GM12878 (cell line): ENCODE data around the gene QPRT. TPM values are rescaled to one million over a fixed set of nuclear protein-coding genes. Genes with fewer than 3 reads are reported as not detected.

Source experiments
- ATAC-seq: fragments of 200-7000 bp; cut with Tn5 transposase; 3 replicates; pipeline ENCODE4 v1.9.1; 2020; ENCODE audit warnings: mild to moderate bottlenecking, moderate library complexity
- BruUV-seq: library from RNA; stranded (reverse); fragments of 400-500 nt; replicated peaks from 2 replicates; lab custom pipeline; 2021; lab: Mats Ljungman, UMichigan
- CTCF ChIA-PET: fragments of 300-600 bp; sonication (Branson Sonifier 250); formaldehyde crosslinking; extraction: SDS; loops from one replicate; lab custom pipeline; 2021; ENCODE audit warnings: inconsistent platforms; lab: Yijun Ruan, JAX
- POLR2A ChIA-PET: fragments of 350-600 bp; formaldehyde crosslinking; extraction: SDS; loops from one replicate; lab custom pipeline; 2021; ENCODE audit warnings: inconsistent platforms; lab: Charles Lee
- RAD21 ChIA-PET: fragments of 300-600 bp; sonication (Branson Sonifier 250); formaldehyde crosslinking; loops from one replicate; lab custom pipeline; 2023; ENCODE audit warnings: antibody characterized with exemption; ENCODE audit not compliant: unreplicated experiment; lab: Charles Lee
- SMC1A ChIA-PET: fragments of 300-600 bp; sonication (Branson Sonifier 250); formaldehyde crosslinking; loops from one replicate; lab custom pipeline; 2023; ENCODE audit not compliant: unreplicated experiment, uncharacterized antibody; lab: Charles Lee
- DNase-seq: peaks from one replicate; pipeline ENCODE4 v3.0.0-alpha.2; 2011; ENCODE audit warnings: low read depth, low spot score
- FAIRE-seq: peaks from 3 replicates; lab custom pipeline; 2011; peaks lifted over from hg19 to GRCh38; lab: Jason Lieb, UNC
- H2AFZ ChIP-seq: 2 replicates; pipeline ENCODE4 v1.6.0; 2011; ENCODE audit warnings: low read depth, low read length, control low read depth; ENCODE audit not compliant: control insufficient read depth
- H3K27ac ChIP-seq: 2 replicates; pipeline ENCODE4 v1.5.1; 2011; ENCODE audit warnings: control low read depth; ENCODE audit not compliant: control insufficient read depth, insufficient read depth
- H3K27me3 ChIP-seq, 2 experiments: replicated peaks in 1 of 2; 2 replicates each; pipeline versions ENCODE4 v1.6.0 to v1.6.1; 2011; ENCODE audit warnings: low read length in 1 of 2; ENCODE audit not compliant: control insufficient read depth in 2 of 2, insufficient read depth in 2 of 2
- H3K36me3 ChIP-seq, 2 experiments: 2 replicates each; pipeline ENCODE4 v1.5.1; 2011; ENCODE audit warnings: low read length in 1 of 2; ENCODE audit not compliant: control insufficient read depth in 2 of 2, insufficient read depth in 2 of 2
- H3K4me1 ChIP-seq: 2 replicates; pipeline ENCODE4 v1.6.1; 2011; ENCODE audit warnings: mild to moderate bottlenecking, low read length, moderate library complexity, mixed read lengths; ENCODE audit not compliant: control insufficient read depth, insufficient read depth
- H3K4me2 ChIP-seq: 2 replicates; pipeline ENCODE4 v1.6.0; 2011; ENCODE audit warnings: control low read depth; ENCODE audit not compliant: control insufficient read depth, insufficient read depth
- H3K4me3 ChIP-seq: fragments of 200-600 bp; sonication (generic); 2 replicates; pipeline ENCODE4 v1.5.1; 2016
- H3K79me2 ChIP-seq: 2 replicates; pipeline ENCODE4 v1.6.0; 2011; ENCODE audit warnings: low read length; ENCODE audit not compliant: control insufficient read depth, insufficient read depth
- H3K9ac ChIP-seq: 2 replicates; pipeline ENCODE4 v1.8.0; 2011; ENCODE audit warnings: low read length, control low read depth, mixed read lengths; ENCODE audit not compliant: control insufficient read depth, insufficient read depth
- H3K9me3 ChIP-seq: replicated peaks from 3 replicates; pipeline ENCODE4 v1.5.1; 2011; ENCODE audit warnings: mild to moderate bottlenecking, low read length; ENCODE audit not compliant: control insufficient read depth, insufficient read depth
- H4K20me1 ChIP-seq: 2 replicates; pipeline ENCODE4 v1.6.0; 2011; ENCODE audit not compliant: control insufficient read depth, insufficient read depth
- EED ChIP-seq: sonication (generic); IDR thresholded peaks from 2 replicates; pipeline ENCODE4 v1.6.1; 2016; ENCODE audit warnings: antibody characterized with exemption, low read depth
- EZH2 ChIP-seq: IDR thresholded peaks from 2 replicates; pipeline ENCODE4 v1.6.1; 2012; ENCODE audit warnings: low read depth, mild to moderate bottlenecking, control low read depth, inconsistent platforms, low read length, borderline replicate concordance; ENCODE audit not compliant: control insufficient read depth
- KLF5 ChIP-seq: fragments of 450-650 bp; IDR thresholded peaks from 2 replicates; pipeline ENCODE4 v1.6.1; 2014; ENCODE audit warnings: mild to moderate bottlenecking; ENCODE audit not compliant: partially characterized antibody
- MTA2 ChIP-seq: fragments of 450-650 bp; IDR thresholded peaks from 2 replicates; pipeline ENCODE4 v1.6.1; 2016; ENCODE audit warnings: low read depth, mild to moderate bottlenecking, moderate library complexity
- RELA ChIP-seq: fragments of 450-650 bp; IDR thresholded peaks from 2 replicates; pipeline ENCODE4 v1.8.0; 2014; ENCODE audit warnings: borderline replicate concordance; ENCODE audit not compliant: partially characterized antibody
- SMAD5 ChIP-seq: IDR thresholded peaks from 2 replicates; pipeline ENCODE4 v1.6.1; 2016; ENCODE audit warnings: antibody characterized with exemption, low read depth
- SREBF2 ChIP-seq: IDR thresholded peaks from 2 replicates; pipeline ENCODE4 v1.6.1; 2012; ENCODE audit warnings: mild to moderate bottlenecking, low read length
- STAT1 ChIP-seq: fragments of 450-650 bp; conservative IDR thresholded peaks from 2 replicates; pipeline ENCODE4 v1.6.1; 2014; ENCODE audit warnings: antibody characterized with exemption, mild to moderate bottlenecking
- STAT3 ChIP-seq: IDR thresholded peaks from 2 replicates; pipeline ENCODE4 v1.6.1; 2011; ENCODE audit warnings: low read depth, low read length, improper control_type of control experiment
- SUPT20H ChIP-seq: IDR thresholded peaks from 2 replicates; pipeline ENCODE4 v1.6.1; 2011; ENCODE audit warnings: low read depth, mild to moderate bottlenecking, low read length, moderate library complexity, borderline replicate concordance; ENCODE audit not compliant: control insufficient read depth
- TARDBP ChIP-seq: IDR thresholded peaks from 2 replicates; pipeline ENCODE4 v1.6.1; 2016; ENCODE audit warnings: borderline replicate concordance
- WRNIP1 ChIP-seq: IDR thresholded peaks from 2 replicates; pipeline ENCODE4 v1.6.1; 2011; ENCODE audit warnings: low read depth, low read length, improper control_type of control experiment, borderline replicate concordance
- ZNF384 ChIP-seq: IDR thresholded peaks from 2 replicates; pipeline ENCODE4 v1.6.1; 2012; ENCODE audit warnings: low read depth, mild to moderate bottlenecking, low read length, improper control_type of control experiment, borderline replicate concordance
- ZSCAN29 ChIP-seq: fragments of 450-650 bp; IDR thresholded peaks from 2 replicates; pipeline ENCODE4 v1.6.1; 2017; ENCODE audit warnings: mild to moderate bottlenecking, moderate library complexity
- WGBS: methylation state at CpG from one replicate; pipeline ENCODE4 v1.1.6; 2016; ENCODE audit warnings: low lambda C conversion rate; ENCODE audit not compliant: insufficient replicate concordance, insufficient coverage; ENCODE audit errors: missing lambda C conversion rate; 5-methylcytosine and 5-hydroxymethylcytosine counted together
- in situ Hi-C: fragments of 300-500 bp; cut with MboI; formaldehyde crosslinking; loops from 9 replicates; pipeline ENCODE4 v1.14.3; 2018; ENCODE audit warnings: mixed read lengths
- intact Hi-C: fragments of 100-400 bp; cut with micrococcal nuclease; formaldehyde crosslinking; loops from one replicate; pipeline ENCODE4 v1.14.2; 2022; ENCODE audit not compliant: unreplicated experiment
- polyA plus RNA-seq, 11 experiments: library from polyadenylated mRNA; depleted of rRNA in 4 of 11; unstranded in 6 of 11; stranded (reverse) in 5 of 11; fragments of >200 nt; fragmentation: Nextera tagmentation in 4 of 11; fragmentation: Illumina TruSeq in 1 of 11; extraction: Ambion mirVana in 4 of 11; extraction: Trizol in 1 of 11; gene quantifications; 1 replicate in 1 of 11; 2 replicates in 10 of 11; pipeline versions ENCODE4 v1.2.1 to v1.2.3, GENCODE V29; 2011 to 2016; ENCODE audit warnings: inconsistent platforms in 2 of 11, missing spikeins in 2 of 11, low read depth in 1 of 11
- total RNA-seq, 4 experiments: library from RNA; depleted of rRNA in 3 of 4; stranded (reverse); fragments of >200 nt in 3 of 4; fragmentation: Illumina TruSeq in 1 of 4; extraction: Trizol in 1 of 4; gene quantifications; 2 replicates each; pipeline versions ENCODE4 v1.2.1 to v1.2.3, GENCODE V29; 2013 to 2021
- TF ChIP-seq, protein P1 (sequence below): fragments of 450-650 bp; IDR thresholded peaks from 2 replicates; pipeline ENCODE4 v1.6.1; 2016; ENCODE audit warnings: mild to moderate bottlenecking, moderate library complexity, borderline replicate concordance
- TF ChIP-seq, protein P2 (sequence below): fragments of 450-650 bp; formaldehyde crosslinking; IDR thresholded peaks from 2 replicates; pipeline ENCODE4 v1.5.0; 2022; ENCODE audit warnings: mild to moderate bottlenecking, missing genetic modification characterization
- TF ChIP-seq, protein P3 (sequence below): IDR thresholded peaks from 2 replicates; pipeline ENCODE4 v1.6.1; 2011; ENCODE audit warnings: low read depth, mild to moderate bottlenecking, low read length, moderate library complexity, borderline replicate concordance; ENCODE audit errors: extremely low read depth

Gene QPRT
- total and polyA plus RNA-seq, 10 of the 15 experiments (the other 5 are each of a cell fraction or from before 2014, with no cell fraction given), result 2.7 to 43.0 (median 31.3) TPM

DNA sequence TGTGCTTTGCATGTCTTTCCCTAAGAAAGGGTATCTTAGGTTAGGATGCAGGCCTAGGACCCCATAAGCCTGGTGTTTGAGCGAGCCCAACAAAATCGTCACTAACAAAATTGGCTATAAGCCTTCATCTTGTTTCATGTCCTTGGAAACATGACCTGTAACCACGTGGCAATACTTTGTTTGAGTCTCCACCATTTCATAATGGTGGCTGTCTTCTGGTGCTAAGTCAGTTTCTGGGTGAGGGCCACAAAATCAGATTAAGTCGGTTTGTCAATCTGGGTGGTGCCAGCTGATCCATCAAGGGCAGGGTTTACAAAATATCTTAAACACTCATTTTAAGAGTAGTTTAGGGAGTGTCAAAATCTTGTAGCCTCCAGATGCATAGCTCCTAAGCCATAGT is 33.8 kb downstream of the QPRT start:
- Histone ChIP-seq H3K79me2 (no peaks in the 10 kb centered on the region), H3K4me1 (peaks cover 7% of the 10 kb centered on the region), H3K9ac (no peak overlapping the region), H3K27ac (no peak overlapping the region), H3K36me3 (no peaks in the 10 kb centered on the region), H4K20me1 (no peaks in the 10 kb centered on the region), H3K4me3 (no peak overlapping the region), H2AFZ (no peak overlapping the region), H3K4me2 (no peak overlapping the region), H3K27me3 (no peaks in the 10 kb centered on the region; a peak in 1 of 4 replicates), H3K9me3 (no peaks in the 10 kb centered on the region; the same call in 2 of the 3 replicates)
- ChIA-PET RAD21 (interaction anchor here (1.0 to 1.1 kb wide), 2 partner anchors 19 to 49 kb away, joined by 3 to 4 read pairs; no protein-coding TSS in a partner anchor), SMC1A (interaction anchor here (0.9 to 1.8 kb wide), 4 partner anchors 10 to 23 kb away, joined by 3 to 7 read pairs (median 4); no protein-coding TSS in a partner anchor), CTCF (interaction anchor here (0.7 to 1.9 kb wide), 6 partner anchors 10 to 136 kb away, joined by 3 to 7 read pairs (median 4); no protein-coding TSS in a partner anchor), POLR2A (interaction anchor here (0.7 to 1.4 kb wide), 3 partner anchors 10 to 69 kb away, joined by 3 to 4 read pairs (median 3); no protein-coding TSS in a partner anchor)
- TF ChIP-seq SUPT20H (no peak), SREBF2 (no peak), STAT1 (no peak), RELA (no peak), EED (no peak), ZSCAN29 (no peak), STAT3 (no peak), WRNIP1 (no peak), ZNF384 (no peak), KLF5 (no peak), SMAD5 (no peak), EZH2 (no peak), TARDBP (no peak), MTA2 (no peak)
- TF ChIP-seq, protein P1, sequence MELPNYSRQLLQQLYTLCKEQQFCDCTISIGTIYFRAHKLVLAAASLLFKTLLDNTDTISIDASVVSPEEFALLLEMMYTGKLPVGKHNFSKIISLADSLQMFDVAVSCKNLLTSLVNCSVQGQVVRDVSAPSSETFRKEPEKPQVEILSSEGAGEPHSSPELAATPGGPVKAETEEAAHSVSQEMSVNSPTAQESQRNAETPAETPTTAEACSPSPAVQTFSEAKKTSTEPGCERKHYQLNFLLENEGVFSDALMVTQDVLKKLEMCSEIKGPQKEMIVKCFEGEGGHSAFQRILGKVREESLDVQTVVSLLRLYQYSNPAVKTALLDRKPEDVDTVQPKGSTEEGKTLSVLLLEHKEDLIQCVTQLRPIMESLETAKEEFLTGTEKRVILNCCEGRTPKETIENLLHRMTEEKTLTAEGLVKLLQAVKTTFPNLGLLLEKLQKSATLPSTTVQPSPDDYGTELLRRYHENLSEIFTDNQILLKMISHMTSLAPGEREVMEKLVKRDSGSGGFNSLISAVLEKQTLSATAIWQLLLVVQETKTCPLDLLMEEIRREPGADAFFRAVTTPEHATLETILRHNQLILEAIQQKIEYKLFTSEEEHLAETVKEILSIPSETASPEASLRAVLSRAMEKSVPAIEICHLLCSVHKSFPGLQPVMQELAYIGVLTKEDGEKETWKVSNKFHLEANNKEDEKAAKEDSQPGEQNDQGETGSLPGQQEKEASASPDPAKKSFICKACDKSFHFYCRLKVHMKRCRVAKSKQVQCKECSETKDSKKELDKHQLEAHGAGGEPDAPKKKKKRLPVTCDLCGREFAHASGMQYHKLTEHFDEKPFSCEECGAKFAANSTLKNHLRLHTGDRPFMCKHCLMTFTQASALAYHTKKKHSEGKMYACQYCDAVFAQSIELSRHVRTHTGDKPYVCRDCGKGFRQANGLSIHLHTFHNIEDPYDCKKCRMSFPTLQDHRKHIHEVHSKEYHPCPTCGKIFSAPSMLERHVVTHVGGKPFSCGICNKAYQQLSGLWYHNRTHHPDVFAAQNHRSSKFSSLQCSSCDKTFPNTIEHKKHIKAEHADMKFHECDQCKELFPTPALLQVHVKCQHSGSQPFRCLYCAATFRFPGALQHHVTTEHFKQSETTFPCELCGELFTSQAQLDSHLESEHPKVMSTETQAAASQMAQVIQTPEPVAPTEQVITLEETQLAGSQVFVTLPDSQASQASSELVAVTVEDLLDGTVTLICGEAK, result no peak
- TF ChIP-seq, protein P2, sequence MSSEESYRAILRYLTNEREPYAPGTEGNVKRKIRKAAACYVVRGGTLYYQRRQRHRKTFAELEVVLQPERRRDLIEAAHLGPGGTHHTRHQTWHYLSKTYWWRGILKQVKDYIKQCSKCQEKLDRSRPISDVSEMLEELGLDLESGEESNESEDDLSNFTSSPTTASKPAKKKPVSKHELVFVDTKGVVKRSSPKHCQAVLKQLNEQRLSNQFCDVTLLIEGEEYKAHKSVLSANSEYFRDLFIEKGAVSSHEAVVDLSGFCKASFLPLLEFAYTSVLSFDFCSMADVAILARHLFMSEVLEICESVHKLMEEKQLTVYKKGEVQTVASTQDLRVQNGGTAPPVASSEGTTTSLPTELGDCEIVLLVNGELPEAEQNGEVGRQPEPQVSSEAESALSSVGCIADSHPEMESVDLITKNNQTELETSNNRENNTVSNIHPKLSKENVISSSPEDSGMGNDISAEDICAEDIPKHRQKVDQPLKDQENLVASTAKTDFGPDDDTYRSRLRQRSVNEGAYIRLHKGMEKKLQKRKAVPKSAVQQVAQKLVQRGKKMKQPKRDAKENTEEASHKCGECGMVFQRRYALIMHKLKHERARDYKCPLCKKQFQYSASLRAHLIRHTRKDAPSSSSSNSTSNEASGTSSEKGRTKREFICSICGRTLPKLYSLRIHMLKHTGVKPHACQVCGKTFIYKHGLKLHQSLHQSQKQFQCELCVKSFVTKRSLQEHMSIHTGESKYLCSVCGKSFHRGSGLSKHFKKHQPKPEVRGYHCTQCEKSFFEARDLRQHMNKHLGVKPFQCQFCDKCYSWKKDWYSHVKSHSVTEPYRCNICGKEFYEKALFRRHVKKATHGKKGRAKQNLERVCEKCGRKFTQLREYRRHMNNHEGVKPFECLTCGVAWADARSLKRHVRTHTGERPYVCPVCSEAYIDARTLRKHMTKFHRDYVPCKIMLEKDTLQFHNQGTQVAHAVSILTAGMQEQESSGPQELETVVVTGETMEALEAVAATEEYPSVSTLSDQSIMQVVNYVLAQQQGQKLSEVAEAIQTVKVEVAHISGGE (CRISPR knock-in tag), result no peak
- TF ChIP-seq, protein P3, sequence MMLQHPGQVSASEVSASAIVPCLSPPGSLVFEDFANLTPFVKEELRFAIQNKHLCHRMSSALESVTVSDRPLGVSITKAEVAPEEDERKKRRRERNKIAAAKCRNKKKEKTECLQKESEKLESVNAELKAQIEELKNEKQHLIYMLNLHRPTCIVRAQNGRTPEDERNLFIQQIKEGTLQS, result no peak
- 50% methylated on average over 4 of the region's 4 CpGs for WGBS
- no TSS peak for BruUV-seq
- ATAC-seq (no peak), FAIRE-seq (no peak), DNase-seq (no peak)
- in situ Hi-C loops, result no loop called here
- intact Hi-C loops, result no loop called here
